ENCODE results near the gene SETBP1. TPM values are rescaled to one million over a fixed set of nuclear protein-coding genes. Genes with fewer than 3 reads are reported as not detected.

Gene SETBP1
- total and polyA plus RNA-seq, 2 donors from 2014 or later: 2.7 to 71.7 TPM

DNA sequence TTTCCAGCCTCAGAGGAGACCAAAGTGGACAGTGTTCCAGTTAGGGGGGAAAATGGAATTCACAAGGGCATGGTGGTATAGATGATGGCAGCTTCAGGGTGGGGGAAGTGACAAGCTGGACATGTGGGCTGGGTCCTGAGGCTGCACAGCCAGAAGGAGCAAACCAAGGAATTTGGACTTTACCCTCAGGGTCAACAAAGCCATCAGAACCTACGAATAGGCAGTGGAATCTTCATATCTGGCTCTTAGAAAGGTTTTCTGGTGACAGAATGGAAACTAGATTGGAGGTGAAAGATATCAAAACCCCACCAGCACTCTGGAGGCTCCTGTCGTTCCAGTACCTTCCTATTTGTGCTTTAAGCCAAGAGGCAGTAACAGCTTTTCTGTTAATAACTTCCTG is 127.1 kb downstream of the SETBP1 start:
- no peak overlapping the region for H3K9ac ChIP-seq (ENCODE audit: low read length in 3 of 3)
- intact Hi-C loops (cut with DNase I): no loop called here
- DNase-seq (no peak), FAIRE-seq (no peak)
- H3K27ac ChIP-seq (ENCODE audit: low read depth in 2 of 2, low read length in 2 of 2): peak overlapping the region; percentile 26 to 45
- peak overlapping the region in 1 of 3 donors; percentile 33 for H3K4me3 ChIP-seq (ENCODE audit: low read length in 3 of 3)
- H3K27me3 ChIP-seq (ENCODE audit: control insufficient read depth, insufficient read depth, low read length): no peaks in the 10 kb centered on the region
- H3K9me3 ChIP-seq (ENCODE audit: control insufficient read depth in 2 of 3, insufficient read depth in 1 of 3, low read length in 3 of 3): no peaks in the 10 kb centered on the region
- peaks cover 0 to 57% (median 37%) of the 10 kb centered on the region in 3 donors for H3K4me1 ChIP-seq (ENCODE audit: control insufficient read depth in 2 of 3, insufficient read depth in 2 of 3, low read depth in 1 of 3, low read length in 3 of 3)
- TF ChIP-seq, protein P1, sequence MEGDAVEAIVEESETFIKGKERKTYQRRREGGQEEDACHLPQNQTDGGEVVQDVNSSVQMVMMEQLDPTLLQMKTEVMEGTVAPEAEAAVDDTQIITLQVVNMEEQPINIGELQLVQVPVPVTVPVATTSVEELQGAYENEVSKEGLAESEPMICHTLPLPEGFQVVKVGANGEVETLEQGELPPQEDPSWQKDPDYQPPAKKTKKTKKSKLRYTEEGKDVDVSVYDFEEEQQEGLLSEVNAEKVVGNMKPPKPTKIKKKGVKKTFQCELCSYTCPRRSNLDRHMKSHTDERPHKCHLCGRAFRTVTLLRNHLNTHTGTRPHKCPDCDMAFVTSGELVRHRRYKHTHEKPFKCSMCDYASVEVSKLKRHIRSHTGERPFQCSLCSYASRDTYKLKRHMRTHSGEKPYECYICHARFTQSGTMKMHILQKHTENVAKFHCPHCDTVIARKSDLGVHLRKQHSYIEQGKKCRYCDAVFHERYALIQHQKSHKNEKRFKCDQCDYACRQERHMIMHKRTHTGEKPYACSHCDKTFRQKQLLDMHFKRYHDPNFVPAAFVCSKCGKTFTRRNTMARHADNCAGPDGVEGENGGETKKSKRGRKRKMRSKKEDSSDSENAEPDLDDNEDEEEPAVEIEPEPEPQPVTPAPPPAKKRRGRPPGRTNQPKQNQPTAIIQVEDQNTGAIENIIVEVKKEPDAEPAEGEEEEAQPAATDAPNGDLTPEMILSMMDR (IDR thresholded peaks at IDR 0.05; ENCODE audit: borderline replicate concordance, extremely low read depth, insufficient read depth): no peak
- no peaks in the 10 kb centered on the region for H3K36me3 ChIP-seq (ENCODE audit: control insufficient read depth in 2 of 3, insufficient read depth in 3 of 3, low read length in 3 of 3)

DNA sequence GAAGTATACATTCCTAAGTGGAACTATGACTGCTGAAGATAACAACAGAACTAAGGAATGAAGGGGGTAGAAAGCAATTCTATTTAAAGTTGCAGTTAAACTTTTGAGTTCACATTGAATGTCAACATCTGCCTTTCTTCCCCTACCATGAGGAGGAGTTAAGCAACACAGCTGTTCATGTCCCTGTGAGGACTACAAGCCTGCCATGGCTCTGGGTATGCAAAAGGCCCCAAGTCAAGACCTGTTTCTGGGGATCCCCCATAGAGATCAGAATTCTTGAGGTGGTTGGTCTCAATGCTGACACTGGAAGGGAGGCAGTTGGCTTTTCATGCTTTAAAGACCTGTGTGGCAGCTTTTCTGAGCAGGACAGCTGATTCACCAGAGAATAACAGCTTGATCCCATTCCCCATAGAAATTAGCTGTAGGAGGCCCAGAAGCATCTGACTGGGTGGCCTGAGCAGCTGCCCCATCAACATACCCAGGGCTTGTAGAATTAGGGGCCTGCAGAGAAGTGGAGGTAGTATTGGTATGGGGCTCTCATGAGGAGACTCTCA is 131.0 kb downstream of the SETBP1 start:
- FAIRE-seq (no peak), DNase-seq (peak in 1 of 5 donors; percentile 62)
- Histone ChIP-seq H3K4me1 (ENCODE audit: control insufficient read depth in 2 of 3, insufficient read depth in 2 of 3, low read depth in 1 of 3, low read length in 3 of 3) (peaks cover 6 to 30% (median 29%) of the 10 kb centered on the region in 3 donors), H3K27ac (ENCODE audit: low read depth in 2 of 2, low read length in 2 of 2) (no peak overlapping the region), H3K4me3 (ENCODE audit: low read length in 3 of 3) (no peak overlapping the region), H3K36me3 (ENCODE audit: control insufficient read depth in 2 of 3, insufficient read depth in 3 of 3, low read length in 3 of 3) (no peaks in the 10 kb centered on the region), H3K9ac (ENCODE audit: low read length in 3 of 3) (no peak overlapping the region), H3K9me3 (ENCODE audit: control insufficient read depth in 2 of 3, insufficient read depth in 1 of 3, low read length in 3 of 3) (no peaks in the 10 kb centered on the region), H3K27me3 (ENCODE audit: control insufficient read depth, insufficient read depth, low read length) (no peaks in the 10 kb centered on the region)
- intact Hi-C loops (cut with DNase I): no loop called here
- TF ChIP-seq, protein P1 (IDR thresholded peaks at IDR 0.05; ENCODE audit: borderline replicate concordance, extremely low read depth, insufficient read depth): no peak

DNA sequence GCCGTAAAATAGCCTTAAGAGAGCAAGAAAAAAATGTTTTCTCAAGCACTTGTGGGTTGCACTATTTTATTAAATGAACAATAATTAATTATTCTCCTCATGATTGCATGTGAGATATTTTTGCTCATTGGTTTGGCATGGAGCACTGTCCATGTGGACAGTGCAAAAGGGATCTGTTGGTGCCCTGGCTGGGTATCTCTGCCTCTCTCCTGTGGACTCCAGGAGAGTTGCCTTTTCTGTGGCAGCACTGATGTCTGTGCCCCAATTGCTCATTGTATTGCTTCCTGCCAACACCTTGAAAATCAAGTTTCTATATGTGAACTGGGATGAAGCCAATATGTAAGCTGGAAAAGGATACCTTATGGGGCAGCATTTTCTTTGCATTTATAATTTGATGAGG is 131.7 kb downstream of the SETBP1 start:
- Histone ChIP-seq H3K27ac (ENCODE audit: low read depth in 2 of 2, low read length in 2 of 2) (no peak overlapping the region), H3K27me3 (ENCODE audit: control insufficient read depth, insufficient read depth, low read length) (no peaks in the 10 kb centered on the region), H3K4me1 (ENCODE audit: control insufficient read depth in 2 of 3, insufficient read depth in 2 of 3, low read depth in 1 of 3, low read length in 3 of 3) (peaks cover 10 to 34% (median 26%) of the 10 kb centered on the region in 3 donors), H3K9me3 (ENCODE audit: control insufficient read depth in 2 of 3, insufficient read depth in 1 of 3, low read length in 3 of 3) (no peaks in the 10 kb centered on the region), H3K4me3 (ENCODE audit: low read length in 3 of 3) (no peak overlapping the region), H3K36me3 (ENCODE audit: control insufficient read depth in 2 of 3, insufficient read depth in 3 of 3, low read length in 3 of 3) (no peaks in the 10 kb centered on the region), H3K9ac (ENCODE audit: low read length in 3 of 3) (no peak overlapping the region)
- intact Hi-C loops (cut with DNase I): no loop called here
- no peak for DNase-seq
- FAIRE-seq: no peak
- TF ChIP-seq, protein P1 (IDR thresholded peaks at IDR 0.05; ENCODE audit: borderline replicate concordance, extremely low read depth, insufficient read depth): no peak

DNA sequence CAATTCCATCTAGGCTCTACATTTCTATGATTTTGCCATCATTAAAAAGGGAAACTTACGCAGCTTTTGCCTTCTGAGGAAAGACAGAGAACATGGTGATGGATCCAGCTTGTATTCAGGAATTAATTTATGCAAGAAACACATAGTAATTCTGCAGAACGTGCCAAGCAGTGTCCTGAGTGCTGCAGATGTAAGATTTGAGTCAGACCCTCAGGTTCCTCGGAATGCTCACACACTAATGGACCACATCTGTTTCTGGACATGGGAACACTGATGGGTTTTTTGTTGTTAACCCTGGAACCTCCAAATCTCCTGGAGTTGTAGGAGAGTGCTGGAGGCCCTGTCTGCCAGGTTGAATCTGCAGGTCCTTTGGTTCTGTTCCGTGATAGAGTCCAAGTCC is 132.9 kb downstream of the SETBP1 start:
- H3K9me3 ChIP-seq (ENCODE audit: control insufficient read depth in 2 of 3, insufficient read depth in 1 of 3, low read length in 3 of 3): no peaks in the 10 kb centered on the region
- H3K4me1 ChIP-seq (ENCODE audit: control insufficient read depth in 2 of 3, insufficient read depth in 2 of 3, low read depth in 1 of 3, low read length in 3 of 3): peaks cover 21 to 26% (median 24%) of the 10 kb centered on the region in 3 donors
- no peaks in the 10 kb centered on the region for H3K36me3 ChIP-seq (ENCODE audit: control insufficient read depth in 2 of 3, insufficient read depth in 3 of 3, low read length in 3 of 3)
- DNase-seq: no peak
- no peak overlapping the region for H3K4me3 ChIP-seq (ENCODE audit: low read length in 3 of 3)
- no peak overlapping the region for H3K9ac ChIP-seq (ENCODE audit: low read length in 3 of 3)
- TF ChIP-seq, protein P1 (IDR thresholded peaks at IDR 0.05; ENCODE audit: borderline replicate concordance, extremely low read depth, insufficient read depth): no peak
- intact Hi-C loops (cut with DNase I): no loop called here
- no peak for FAIRE-seq
- no peak overlapping the region for H3K27ac ChIP-seq (ENCODE audit: low read depth in 2 of 2, low read length in 2 of 2)
- no peaks in the 10 kb centered on the region for H3K27me3 ChIP-seq (ENCODE audit: control insufficient read depth, insufficient read depth, low read length)

Measured in kidney (tissue), 14 donors.